Gastroesophageal sphincter (tissue), 4 donors: Measurements from ENCODE around the gene UBAC2. TPM values are rescaled to one million over a fixed set of nuclear protein-coding genes. Genes with fewer than 3 reads are reported as not detected.
A peak's percentile ranks its signal among the peaks of the same experiment; 100 is the strongest.

Experiments
- ATAC-seq: fragments of 150-250 bp; one replicate; pipeline ENCODE4 v1.9.1; 2016; ENCODE audit warnings: mild to moderate bottlenecking, moderate library complexity
- H3K27ac ChIP-seq, 4 donors: fragments of 200-600 bp; sonication (generic) in 3 of 4; 1 replicate in 3 of 4; 2 replicates in 1 of 4; pipeline ENCODE4 v1.5.1; 2016 to 2019
- H3K27me3 ChIP-seq: fragments of 200-600 bp; sonication (generic); one replicate; pipeline ENCODE4 v1.5.1; 2019
- H3K36me3 ChIP-seq, 2 donors: fragments of 200-600 bp; sonication (generic); one replicate each; pipeline ENCODE4 v1.5.1; 2019; ENCODE audit warnings: control low read depth in 1 of 2
- H3K4me1 ChIP-seq, 3 donors: fragments of 200-600 bp; sonication (generic); 1 replicate in 2 of 3; 2 replicates in 1 of 3; pipeline ENCODE4 v1.5.1; 2016 to 2019; ENCODE audit warnings: control low read depth in 2 of 3
- H3K4me3 ChIP-seq, 2 donors: fragments of 200-600 bp; sonication (generic); one replicate each; pipeline ENCODE4 v1.5.1; 2019; ENCODE audit warnings: mild to moderate bottlenecking in 1 of 2, moderate library complexity in 1 of 2
- H3K9me3 ChIP-seq, 3 donors: fragments of 200-600 bp; sonication (generic); one replicate each; pipeline ENCODE4 v1.5.1; 2017 to 2019; ENCODE audit warnings: control low read depth in 2 of 3
- CTCF ChIP-seq, 4 experiments: fragments of 200-600 bp in 2 of 4; fragments of 450-650 bp in 2 of 4; sonication (generic) in 1 of 4; IDR thresholded peaks; one replicate each; pipeline ENCODE4 v1.5.1; 2017 to 2019; ENCODE audit warnings: antibody characterized with exemption in 4 of 4, mild to moderate bottlenecking in 2 of 4, moderate library complexity in 2 of 4
- EP300 ChIP-seq: sonication (generic); formaldehyde crosslinking; IDR thresholded peaks from one replicate; pipeline ENCODE4 v1.6.1; 2017; ENCODE audit warnings: antibody characterized with exemption, mild to moderate bottlenecking
- POLR2A ChIP-seq, 2 donors: fragments of 450-650 bp; IDR thresholded peaks; one replicate each; pipeline ENCODE4 v1.6.1; 2017; ENCODE audit warnings: antibody characterized with exemption in 2 of 2, mild to moderate bottlenecking in 2 of 2, moderate library complexity in 1 of 2
- POLR2AphosphoS5 ChIP-seq: sonication (generic); formaldehyde crosslinking; IDR thresholded peaks from one replicate; pipeline ENCODE4 v1.6.1; 2017; ENCODE audit warnings: antibody characterized with exemption
- WGBS, 2 donors: methylation state at CpG; one replicate each; pipeline ENCODE4 v1.1.5; 2018; ENCODE audit warnings: low coverage in 1 of 2; 5-methylcytosine and 5-hydroxymethylcytosine counted together
- total RNA-seq, 4 donors: library from RNA; depleted of rRNA; stranded (reverse); fragments of >200 nt; gene quantifications; one replicate each; pipeline ENCODE4 v1.1.0, GENCODE V29; 2016

The UBAC2 gene
- total RNA-seq: 10 to 100 TPM; 45.0 to 59.6 (median 52.2) TPM

GRCh38 chr13:99200432-99201167 is at the start of gene UBAC2:
Gene UBAC2, plus strand, starts transcription at chr13:99200854. Its CDS starts 55 bp downstream, at chr13:99200909.
- no peak for TF ChIP-seq EP300
- peak; percentile 99 for TF ChIP-seq POLR2AphosphoS5
- peak in 2 of 4 experiments; percentile 21 to 28 for TF ChIP-seq CTCF (IDR thresholded peaks at IDR 0.05)
- peak; percentile 90 to 93 for TF ChIP-seq POLR2A (IDR thresholded peaks at IDR 0.05)

GRCh38 chr13:99151516-99151915 is 49.1 kb upstream of the UBAC2 start:
- Histone ChIP-seq H3K36me3 (no peaks in the 10 kb centered on the region), H3K27ac (no peak overlapping the region), H3K4me3 (no peak overlapping the region), H3K9me3 (no peaks in the 10 kb centered on the region), H3K4me1 (no peaks in the 10 kb centered on the region), H3K27me3 (no peaks in the 10 kb centered on the region)
- no peak for TF ChIP-seq POLR2AphosphoS5
- no peak for TF ChIP-seq EP300
- no peak for TF ChIP-seq CTCF (IDR thresholded peaks at IDR 0.05)
- TF ChIP-seq POLR2A (IDR thresholded peaks at IDR 0.05): no peak
- 13 to 96% methylated on average over 1 to 3 of the region's 4 CpGs for WGBS, 2 donors
- ATAC-seq: no peak

More at GRCh38 chr13:99200432-99201167, at the start of gene UBAC2:
- peak; percentile 96 for ATAC-seq
- Histone ChIP-seq H3K4me3 (peak within 1 kb of the TSS; percentile 65 to 75), H3K9me3 (no peaks in the 10 kb centered on the region), H3K27me3 (no peaks in the 10 kb centered on the region), H3K36me3 (peaks cover 0 to under 1% of the 10 kb centered on the region in 2 donors), H3K27ac (peak within 1 kb of the TSS; percentile 89 to 99 (median 96)), H3K4me1 (peaks cover 0 to 33% (median 0%) of the 10 kb centered on the region in 3 donors)
- WGBS, 2 donors: no CpG with 5 or more reads among the region's 76 CpGs

- H3K36me3 ChIP-seq: no peaks in the 10 kb centered on the region
- 79 to 100% methylated on average over 1 of the region's 1 CpG for WGBS, 2 donors
- no peaks in the 10 kb centered on the region for H3K27me3 ChIP-seq
- H3K4me3 ChIP-seq: no peak overlapping the region
- no peak for ATAC-seq
- no peaks in the 10 kb centered on the region for H3K9me3 ChIP-seq
- H3K27ac ChIP-seq: no peak overlapping the region
- no peaks in the 10 kb centered on the region for H3K4me1 ChIP-seq
- no peak for TF ChIP-seq POLR2AphosphoS5
Measured at GRCh38 chr13:99153219-99153618, 47.4 kb upstream of the UBAC2 start.

- no peaks in the 10 kb centered on the region for H3K9me3 ChIP-seq
- no peaks in the 10 kb centered on the region for H3K27me3 ChIP-seq
- no peaks in the 10 kb centered on the region for H3K36me3 ChIP-seq
- WGBS, 2 donors: 93 to 100% methylated on average over 2 of the region's 2 CpGs
- ATAC-seq: no peak
- no peak overlapping the region for H3K4me3 ChIP-seq
- TF ChIP-seq POLR2A (IDR thresholded peaks at IDR 0.05) (no peak), EP300 (no peak), CTCF (IDR thresholded peaks at IDR 0.05) (no peak), POLR2AphosphoS5 (no peak)
- no peaks in the 10 kb centered on the region for H3K4me1 ChIP-seq
- no peak overlapping the region for H3K27ac ChIP-seq
Measured at GRCh38 chr13:99154064-99154463, 46.6 kb upstream of the UBAC2 start.

- Histone ChIP-seq H3K36me3 (no peaks in the 10 kb centered on the region), H3K4me1 (no peaks in the 10 kb centered on the region), H3K27me3 (no peaks in the 10 kb centered on the region), H3K27ac (no peak overlapping the region), H3K4me3 (no peak overlapping the region), H3K9me3 (no peaks in the 10 kb centered on the region)
- TF ChIP-seq POLR2A (IDR thresholded peaks at IDR 0.05): no peak
- 83 to 94% methylated on average over 2 of the region's 5 CpGs for WGBS, 2 donors
- no peak for ATAC-seq
Measured at GRCh38 chr13:99155821-99156220, 44.8 kb upstream of the UBAC2 start.

- no peaks in the 10 kb centered on the region for H3K27me3 ChIP-seq
- H3K36me3 ChIP-seq: no peaks in the 10 kb centered on the region
- no peaks in the 10 kb centered on the region for H3K4me1 ChIP-seq
- 53 to 58% methylated on average over 4 to 5 of the region's 5 CpGs for WGBS, 2 donors
- no peak overlapping the region for H3K27ac ChIP-seq
- H3K4me3 ChIP-seq: no peak overlapping the region
- ATAC-seq: no peak
- H3K9me3 ChIP-seq: no peaks in the 10 kb centered on the region
- TF ChIP-seq POLR2A (IDR thresholded peaks at IDR 0.05) (no peak), CTCF (IDR thresholded peaks at IDR 0.05) (no peak), POLR2AphosphoS5 (no peak), EP300 (no peak)
Measured at GRCh38 chr13:99157046-99157445, 43.6 kb upstream of the UBAC2 start.
